ENCODE results near the gene IL32. TPM values are rescaled to one million over a fixed set of nuclear protein-coding genes. Genes with fewer than 3 reads are reported as not detected.
"Not testable (repeated sequence)": the region's sequence is repeated elsewhere in the genome, so short reads cannot be mapped to it uniquely, and the experiment has no call there.

IL32 gene
- polyA plus RNA-seq, 3 donors: 0.53 to 8.0 (median 5.6) TPM

GRCh38 chr16:3072576-3073263 is 7.3 kb downstream of the IL32 start:
- H3K27ac Mint-ChIP-seq; DNase-seq; H3K9me3 ChIP-seq (replicated peaks in 1 of 2; ENCODE audit: control insufficient read depth in 1 of 2, insufficient read depth in 1 of 2, low read length in 2 of 2); H3K9me3 Mint-ChIP-seq; H3K4me3 ChIP-seq (replicated peaks in 1 of 3; ENCODE audit: low read depth in 2 of 3, low read length in 3 of 3); H3K4me3 Mint-ChIP-seq; H3K9ac ChIP-seq (ENCODE audit: insufficient read depth, low read length, poor library complexity, severe bottlenecking); H3K4me2 ChIP-seq (replicated peaks; ENCODE audit: extremely low read depth, low read length, poor library complexity, severe bottlenecking); H3K27me3 Mint-ChIP-seq (ENCODE audit: low read depth in 3 of 3); intact Hi-C loops (cut with micrococcal nuclease); H4K20me1 ChIP-seq (ENCODE audit: insufficient read depth, low read length); H3K27ac ChIP-seq (ENCODE audit: low read depth in 1 of 2, low read length in 2 of 2); H3K79me2 ChIP-seq (ENCODE audit: insufficient read depth, low read length); H2AFZ ChIP-seq (ENCODE audit: insufficient read depth, low read depth, low read length, poor library complexity, severe bottlenecking); H3K27me3 ChIP-seq (ENCODE audit: control insufficient read depth in 2 of 2, insufficient read depth in 2 of 2, low read length in 2 of 2): not testable (repeated sequence)
- H3K36me3 ChIP-seq (replicated peaks in 1 of 2; ENCODE audit: control insufficient read depth in 1 of 2, insufficient read depth in 2 of 2, low read length in 2 of 2): peaks cover 7 to 11% of the 10 kb centered on the region in 2 donors
- peaks cover 58% of the 10 kb centered on the region for H3K4me1 Mint-ChIP-seq
- peaks cover 12 to 13% of the 10 kb centered on the region in 2 donors for H3K36me3 Mint-ChIP-seq
- H3K4me1 ChIP-seq (ENCODE audit: control insufficient read depth in 1 of 2, insufficient read depth in 2 of 2, low read length in 2 of 2): peaks cover 42 to 60% of the 10 kb centered on the region in 2 donors
- WGBS (ENCODE audit: insufficient coverage): 40% methylated on average over 1 of the region's 18 CpGs

GRCh38 chr16:3073448-3073847 is 8.0 kb downstream of the IL32 start:
- TF ChIP-seq CTCF (IDR thresholded peaks at IDR 0.05): no peak
- Histone ChIP-seq H3K79me2 (ENCODE audit: insufficient read depth, low read length) (no peaks in the 10 kb centered on the region), H3K27ac (ENCODE audit: low read depth in 1 of 2, low read length in 2 of 2) (no peak overlapping the region), H3K36me3 (replicated peaks in 1 of 2; ENCODE audit: control insufficient read depth in 1 of 2, insufficient read depth in 2 of 2, low read length in 2 of 2) (peaks cover 14 to 16% of the 10 kb centered on the region in 2 donors), H3K9ac (ENCODE audit: insufficient read depth, low read length, poor library complexity, severe bottlenecking) (no peak overlapping the region), H3K9me3 (replicated peaks in 1 of 2; ENCODE audit: control insufficient read depth in 1 of 2, insufficient read depth in 1 of 2, low read length in 2 of 2) (no peaks in the 10 kb centered on the region), H4K20me1 (ENCODE audit: insufficient read depth, low read length) (no peaks in the 10 kb centered on the region), H3K4me2 (replicated peaks; ENCODE audit: extremely low read depth, low read length, poor library complexity, severe bottlenecking) (no peak overlapping the region), H2AFZ (ENCODE audit: insufficient read depth, low read depth, low read length, poor library complexity, severe bottlenecking) (no peak overlapping the region), H3K27me3 (ENCODE audit: control insufficient read depth in 2 of 2, insufficient read depth in 2 of 2, low read length in 2 of 2) (no peaks in the 10 kb centered on the region), H3K4me1 (ENCODE audit: control insufficient read depth in 1 of 2, insufficient read depth in 2 of 2, low read length in 2 of 2) (peaks cover 42 to 60% of the 10 kb centered on the region in 2 donors), H3K4me3 (replicated peaks in 1 of 3; ENCODE audit: low read depth in 2 of 3, low read length in 3 of 3) (no peak overlapping the region)
- Mint-ChIP-seq H3K4me3 (peak overlapping the region in 1 of 2 donors; percentile 43), H3K27ac (peak overlapping the region in 1 of 7 donors; percentile 48), H3K27me3 (ENCODE audit: low read depth in 3 of 3) (peaks cover 0 to 8% (median 1%) of the 10 kb centered on the region in 3 donors), H3K36me3 (peaks cover 20 to 21% of the 10 kb centered on the region in 2 donors), H3K9me3 (peaks cover 0 to 4% (median 0%) of the 10 kb centered on the region in 7 donors), H3K4me1 (peaks cover 56% of the 10 kb centered on the region)
- no peak for DNase-seq
- WGBS (ENCODE audit: insufficient coverage): 85% methylated on average over 7 of the region's 7 CpGs
- intact Hi-C loops (cut with micrococcal nuclease): no loop called here
